Measurements from ENCODE around the gene DRC7. TPM values are rescaled to one million over a fixed set of nuclear protein-coding genes. Genes with fewer than 3 reads are reported as not detected.

Gene DRC7
- total RNA-seq, 3 donors from 2014 or later, result 1.5 TPM; not detected in 2

DNA sequence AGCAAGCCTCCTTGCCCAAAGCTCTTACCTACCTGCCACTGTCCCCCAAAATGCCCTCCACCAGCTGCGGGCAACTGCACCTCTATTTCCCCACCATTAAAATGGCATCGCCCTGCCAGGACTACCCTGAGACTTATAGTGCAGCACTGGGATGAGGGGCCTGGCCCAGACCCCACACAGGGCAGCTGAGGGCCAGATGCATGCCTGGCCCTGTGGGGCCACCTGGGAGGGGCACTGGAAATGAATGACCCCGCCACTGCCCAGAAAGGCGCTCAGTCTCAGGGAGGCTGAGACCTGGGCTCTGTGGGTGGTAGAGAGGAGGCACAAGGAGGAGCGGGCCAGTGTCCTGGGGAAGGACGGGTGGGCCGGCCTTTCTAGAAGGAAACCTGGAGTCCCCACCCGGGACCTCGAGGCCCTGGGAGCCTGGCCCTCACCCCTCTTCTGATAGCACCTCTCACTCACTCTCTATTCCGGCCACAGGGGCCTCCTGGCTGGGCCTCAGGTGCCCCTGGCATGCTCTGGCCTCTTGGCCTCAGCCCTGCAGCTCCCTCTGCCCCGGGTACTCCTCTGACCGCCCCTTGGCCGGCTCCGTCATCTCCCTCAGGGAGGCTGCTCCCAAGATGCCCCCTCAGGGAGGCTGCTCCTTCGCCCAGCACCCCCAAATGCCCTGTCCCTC is 67.9 kb downstream of the DRC7 start:
- intact Hi-C loops (cut with DNase I; ENCODE audit: low total_unique reads), result no loop called here
- H3K36me3 ChIP-seq, result no peaks in the 10 kb centered on the region
- TF ChIP-seq CTCF (IDR thresholded peaks at IDR 0.05) (no peak), POLR2A (IDR thresholded peaks at IDR 0.05) (no peak), POLR2AphosphoS5 (IDR thresholded peaks at IDR 0.05) (no peak)

GRCh38 chr16:57763285-57764005 is 68.8 kb downstream of the DRC7 start:
- H3K4me1 ChIP-seq, result no peaks in the 10 kb centered on the region
- no peaks in the 10 kb centered on the region for H3K36me3 ChIP-seq
- H3K27me3 ChIP-seq, result no peaks in the 10 kb centered on the region
- intact Hi-C loops (cut with DNase I; ENCODE audit: low total_unique reads), result no loop called here
- TF ChIP-seq CTCF (IDR thresholded peaks at IDR 0.05) (no peak), POLR2AphosphoS5 (IDR thresholded peaks at IDR 0.05) (no peak), POLR2A (IDR thresholded peaks at IDR 0.05) (no peak)
- DNase-seq (ENCODE audit: low spot score in 2 of 2), result no peak
- H3K9me3 ChIP-seq, result no peaks in the 10 kb centered on the region
- no peak overlapping the region for H3K4me3 ChIP-seq
- H3K27ac ChIP-seq, result no peak overlapping the region

More for the DNA sequence above, 67.9 kb downstream of the DRC7 start:
- Histone ChIP-seq H3K4me3 (no peak overlapping the region), H3K27ac (no peak overlapping the region), H3K9me3 (no peaks in the 10 kb centered on the region), H3K4me1 (no peaks in the 10 kb centered on the region), H3K27me3 (no peaks in the 10 kb centered on the region)
- no peak for DNase-seq (ENCODE audit: low spot score in 2 of 2)

DNA sequence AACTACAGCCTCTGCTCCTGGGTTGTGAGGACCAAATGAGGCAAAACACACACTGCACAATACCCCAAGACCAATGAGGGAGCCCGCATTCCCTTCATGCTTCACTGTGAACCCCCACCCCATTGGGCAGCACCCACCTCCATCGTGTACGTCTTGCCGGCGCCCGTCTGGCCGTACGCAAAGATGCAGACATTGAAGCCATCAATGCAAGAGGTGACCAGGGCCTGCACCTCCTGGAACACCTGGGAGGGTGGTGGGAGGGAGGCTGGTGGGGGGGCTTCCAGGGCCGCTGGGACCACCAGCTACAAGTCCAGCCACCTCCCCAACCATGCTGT is 69.4 kb downstream of the DRC7 start:
- no peaks in the 10 kb centered on the region for H3K9me3 ChIP-seq
- no peak for TF ChIP-seq POLR2AphosphoS5 (IDR thresholded peaks at IDR 0.05)
- TF ChIP-seq POLR2A (IDR thresholded peaks at IDR 0.05), result no peak
- no peak for TF ChIP-seq CTCF (IDR thresholded peaks at IDR 0.05)
- no peak for DNase-seq (ENCODE audit: low spot score in 2 of 2)
- H3K36me3 ChIP-seq, result no peaks in the 10 kb centered on the region
- no peaks in the 10 kb centered on the region for H3K4me1 ChIP-seq
- no peak overlapping the region for H3K27ac ChIP-seq
- H3K27me3 ChIP-seq, result no peaks in the 10 kb centered on the region
- no peak overlapping the region for H3K4me3 ChIP-seq
- intact Hi-C loops (cut with DNase I; ENCODE audit: low total_unique reads), result no loop called here

DNA sequence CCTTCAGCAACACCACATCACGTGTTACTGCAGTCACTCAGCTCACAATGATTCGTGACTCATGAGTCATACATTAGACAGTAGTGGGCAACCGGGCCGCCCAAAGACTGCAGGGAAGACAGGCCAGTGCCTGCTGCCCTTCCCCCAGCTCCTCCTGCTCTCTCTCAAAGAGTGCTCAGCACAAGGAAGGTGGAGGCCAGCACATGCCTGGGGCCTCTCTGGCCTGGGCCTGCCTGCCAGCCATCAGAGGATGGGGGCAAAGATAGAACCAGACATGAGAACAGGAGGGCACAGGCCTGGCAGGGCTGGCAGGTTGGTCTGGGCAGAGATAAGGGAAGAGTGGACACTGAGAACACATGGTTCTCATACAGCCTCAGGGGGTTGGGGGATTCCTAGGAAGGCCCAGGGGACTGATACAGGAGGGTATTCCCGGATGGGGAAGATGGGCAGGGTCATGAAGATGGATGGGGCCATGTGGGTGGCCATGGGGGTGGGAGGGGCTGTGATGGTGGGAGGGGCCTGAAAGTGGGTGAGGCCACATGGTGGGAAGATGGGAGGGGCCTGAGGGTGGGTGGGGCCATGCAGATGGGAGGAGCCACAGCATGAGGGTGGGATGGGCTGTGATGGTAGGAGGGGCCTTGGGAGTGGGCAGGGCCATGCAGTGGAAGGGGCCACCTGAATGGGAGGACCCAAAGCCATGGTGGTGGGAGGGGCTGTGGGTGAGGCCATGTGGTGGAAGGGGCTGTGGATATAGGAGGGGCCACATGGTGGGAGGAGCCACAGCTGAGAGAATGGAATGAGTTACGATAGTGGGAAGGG is 69.9 kb downstream of the DRC7 start:
- intact Hi-C loops (cut with DNase I; ENCODE audit: low total_unique reads), result no loop called here
- no peak overlapping the region for H3K4me3 ChIP-seq
- no peaks in the 10 kb centered on the region for H3K27me3 ChIP-seq
- no peaks in the 10 kb centered on the region for H3K4me1 ChIP-seq
- H3K9me3 ChIP-seq, result no peaks in the 10 kb centered on the region
- no peak overlapping the region for H3K27ac ChIP-seq
- no peak for TF ChIP-seq CTCF (IDR thresholded peaks at IDR 0.05)
- TF ChIP-seq POLR2A (IDR thresholded peaks at IDR 0.05), result no peak
- TF ChIP-seq POLR2AphosphoS5 (IDR thresholded peaks at IDR 0.05), result no peak
- no peaks in the 10 kb centered on the region for H3K36me3 ChIP-seq
- DNase-seq (ENCODE audit: low spot score in 2 of 2), result no peak

All from breast epithelium (tissue), 4 donors.